SK-N-SH (cell line): ENCODE data around the gene CFHR5. TPM values are rescaled to one million over a fixed set of nuclear protein-coding genes. Genes with fewer than 3 reads are reported as not detected.

Source experiments
- CTCF ChIA-PET: fragments of 300-600, 350-600 bp; formaldehyde crosslinking; extraction: SDS; loops from one replicate; lab custom pipeline; 2021; lab: Yijun Ruan, JAX
- POLR2A ChIA-PET: fragments of 350-600 bp; sonication (Branson Sonifier 250); formaldehyde crosslinking; extraction: SDS; loops from one replicate; lab custom pipeline; 2020; ENCODE audit warnings: antibody characterized with exemption, inconsistent platforms; lab: Yijun Ruan, JAX
- DNase-seq: peaks from one replicate; pipeline ENCODE4 v3.0.0; 2012
- H2AFZ ChIP-seq: fragments of 200-600 bp; sonication (generic); 2 replicates; pipeline ENCODE4 v1.8.1; 2016; ENCODE audit warnings: antibody characterized with exemption, mild to moderate bottlenecking, low read depth
- H3F3A ChIP-seq: fragments of 200-600 bp; sonication (generic); replicated peaks from 2 replicates; pipeline ENCODE3; 2016; ENCODE audit warnings: antibody characterized with exemption, mild to moderate bottlenecking; ENCODE audit not compliant: insufficient read depth
- H3K27ac ChIP-seq, 2 experiments: fragments of 200-500 bp in 1 of 2; fragments of 200-600 bp in 1 of 2; sonication (Bioruptor generic) in 1 of 2; sonication (generic), shearing (Covaris generic) in 1 of 2; 2 replicates each; pipeline versions ENCODE4 v1.5.1 to v1.6.1; 2014 to 2016; ENCODE audit warnings: low read depth in 2 of 2, inconsistent platforms in 1 of 2, low read length in 1 of 2, mild to moderate bottlenecking in 1 of 2, mixed read lengths in 1 of 2
- H3K27me3 ChIP-seq: fragments of 200-600 bp; sonication (generic), shearing (Covaris generic); 2 replicates; pipeline ENCODE4 v1.6.1; 2016; ENCODE audit warnings: mixed run types; ENCODE audit not compliant: insufficient read depth
- H3K36me3 ChIP-seq, 2 experiments: fragments of 200-500 bp in 1 of 2; fragments of 200-600 bp in 1 of 2; sonication (Bioruptor generic) in 1 of 2; sonication (generic) in 1 of 2; replicated peaks in 1 of 2; 2 replicates each; pipeline versions ENCODE3 to v1.5.1; 2014 to 2016; ENCODE audit warnings: low read length in 1 of 2, mild to moderate bottlenecking in 1 of 2; ENCODE audit not compliant: insufficient read depth in 2 of 2, control insufficient read depth in 1 of 2
- H3K4me1 ChIP-seq, 2 experiments: fragments of 200-500 bp in 1 of 2; fragments of 200-600 bp in 1 of 2; sonication (Bioruptor generic) in 1 of 2; sonication (generic), shearing (Covaris generic) in 1 of 2; 2 replicates each; pipeline versions ENCODE4 v1.5.1 to v1.6.1; 2014 to 2016; ENCODE audit warnings: low read depth in 1 of 2, low read length in 1 of 2, mixed run types in 1 of 2; ENCODE audit not compliant: insufficient read depth in 2 of 2, control insufficient read depth in 1 of 2
- H3K4me2 ChIP-seq: fragments of 200-600 bp; sonication (generic), shearing (Covaris generic); 2 replicates; pipeline ENCODE4 v1.6.1; 2017; ENCODE audit warnings: mixed run types
- H3K4me3 ChIP-seq, 2 experiments: fragments of 200-500 bp in 1 of 2; fragments of 200-600 bp in 1 of 2; sonication (Bioruptor generic) in 1 of 2; sonication (generic), shearing (Covaris generic) in 1 of 2; 2 replicates each; pipeline versions ENCODE4 v1.5.1 to v1.8.1; 2014 to 2016; ENCODE audit warnings: low read depth in 2 of 2, inconsistent platforms in 1 of 2, low read length in 1 of 2, mild to moderate bottlenecking in 1 of 2, mixed read lengths in 1 of 2, moderate library complexity in 1 of 2
- H3K79me2 ChIP-seq: fragments of 200-600 bp; sonication (generic); 2 replicates; pipeline ENCODE4 v1.8.1; 2017; ENCODE audit warnings: mild to moderate bottlenecking; ENCODE audit not compliant: insufficient read depth
- H3K9ac ChIP-seq: fragments of 200-600 bp; sonication (generic); 2 replicates; pipeline ENCODE4 v1.6.1; 2017; ENCODE audit warnings: mixed run types
- H3K9me2 ChIP-seq: fragments of 200-600 bp; sonication (generic); 2 replicates; pipeline ENCODE4 v1.6.1; 2017; ENCODE audit warnings: mixed run types
- H3K9me3 ChIP-seq: fragments of 200-600 bp; sonication (generic); 2 replicates; pipeline ENCODE4 v1.6.1; 2017; ENCODE audit warnings: mixed run types, mild to moderate bottlenecking, moderate library complexity
- H4K20me1 ChIP-seq: fragments of 200-600 bp; sonication (generic); 2 replicates; pipeline ENCODE4 v1.6.1; 2017; ENCODE audit warnings: mild to moderate bottlenecking, mixed run types; ENCODE audit not compliant: insufficient read depth
- CHD2 ChIP-seq: fragments of 150-350 bp; IDR thresholded peaks from 2 replicates; pipeline ENCODE4 v1.6.1; 2018; ENCODE audit warnings: low read length; ENCODE audit not compliant: partially characterized antibody
- CTCF ChIP-seq: fragments of 200-600 bp; sonication (generic); IDR thresholded peaks from 2 replicates; pipeline ENCODE4 v1.6.1; 2017; ENCODE audit warnings: antibody characterized with exemption, mild to moderate bottlenecking, moderate library complexity
- EP300 ChIP-seq, 2 experiments: IDR thresholded peaks; 2 replicates each; pipeline versions ENCODE4 v1.4.0 to v1.6.1; 2012; ENCODE audit warnings: borderline replicate concordance in 1 of 2, low read depth in 1 of 2, low read length in 1 of 2
- GABPA ChIP-seq: IDR thresholded peaks from 2 replicates; pipeline ENCODE4 v1.4.0; 2012; ENCODE audit warnings: low read depth, mild to moderate bottlenecking
- IRF3 ChIP-seq: fragments of 150-350 bp; IDR thresholded peaks from 2 replicates; pipeline ENCODE4 v1.6.1; 2016; ENCODE audit warnings: mild to moderate bottlenecking, low read depth, low read length
- MXI1 ChIP-seq: IDR thresholded peaks from 2 replicates; pipeline ENCODE4 v1.6.1; 2012; ENCODE audit warnings: mild to moderate bottlenecking, low read depth, low read length, improper control_type of control experiment
- NFIC ChIP-seq: IDR thresholded peaks from 2 replicates; pipeline ENCODE4 v1.4.0; 2012; ENCODE audit warnings: borderline replicate concordance
- RAD21 ChIP-seq: IDR thresholded peaks from 2 replicates; pipeline ENCODE4 v1.6.1; 2012; ENCODE audit warnings: mild to moderate bottlenecking, low read length
- RFX5 ChIP-seq: IDR thresholded peaks from 2 replicates; pipeline ENCODE4 v1.6.1; 2012; ENCODE audit warnings: mild to moderate bottlenecking, improper control_type of control experiment, low read length
- RXRA ChIP-seq: IDR thresholded peaks from 2 replicates; pipeline ENCODE4 v1.4.0; 2012; ENCODE audit warnings: low read depth, mild to moderate bottlenecking, borderline replicate concordance
- TAF1 ChIP-seq: IDR thresholded peaks from 2 replicates; pipeline ENCODE4 v1.6.1; 2012; ENCODE audit warnings: low read depth, mild to moderate bottlenecking, low read length, moderate library complexity, borderline replicate concordance
- TCF12 ChIP-seq: IDR thresholded peaks from 2 replicates; pipeline ENCODE4 v1.4.0; 2012
- USF1 ChIP-seq: IDR thresholded peaks from 2 replicates; pipeline ENCODE4 v1.4.0; 2012; ENCODE audit warnings: low read depth, borderline replicate concordance
- USF2 ChIP-seq: fragments of 150-350 bp; IDR thresholded peaks from 2 replicates; pipeline ENCODE4 v1.6.1; 2017; ENCODE audit warnings: antibody characterized with exemption, low read length, low read depth, borderline replicate concordance
- YY1 ChIP-seq: IDR thresholded peaks from 2 replicates; pipeline ENCODE4 v1.4.0; 2012; ENCODE audit warnings: low read depth, mild to moderate bottlenecking
- ZBTB33 ChIP-seq: IDR thresholded peaks from 2 replicates; pipeline ENCODE4 v1.4.0; 2012; ENCODE audit warnings: low read depth, borderline replicate concordance
- polyA plus RNA-seq, 3 experiments: library from polyadenylated mRNA; depleted of rRNA; stranded (reverse); fragments of >200 nt; gene quantifications; 2 replicates each; pipeline ENCODE4 v1.2.3, GENCODE V29; 2012
- small RNA-seq, 7 experiments: library from RNA; depleted of rRNA; stranded (forward); fragments of <200 nt; gene quantifications; one replicate each; pipeline ENCODE3, GENCODE V24; 2012

Gene CFHR5
- polyA plus RNA-seq, 1 of the 3 experiments (the other 2 are of a cell fraction), result not detected

- Histone ChIP-seq H4K20me1 (no peaks in the 10 kb centered on the region), H3F3A (no peaks in the 10 kb centered on the region), H3K36me3 (no peaks in the 10 kb centered on the region), H3K4me1 (no peaks in the 10 kb centered on the region), H3K9me2 (no peaks in the 10 kb centered on the region), H3K4me3 (no peak overlapping the region), H3K9me3 (no peaks in the 10 kb centered on the region), H3K79me2 (no peaks in the 10 kb centered on the region), H3K27me3 (no peaks in the 10 kb centered on the region), H3K4me2 (no peak overlapping the region), H3K9ac (no peak overlapping the region), H2AFZ (no peak overlapping the region), H3K27ac (no peak overlapping the region)
- TF ChIP-seq RFX5 (no peak), CTCF (no peak), CHD2 (no peak), MXI1 (no peak), RAD21 (no peak), USF2 (no peak), USF1 (no peak), EP300 (IDR thresholded peaks at IDR 0.05; ENCODE audit: borderline replicate concordance in 1 of 2, low read depth in 1 of 2, low read length in 1 of 2) (no peak), IRF3 (no peak), ZBTB33 (no peak), NFIC (no peak), TAF1 (no peak), GABPA (no peak), RXRA (no peak), YY1 (no peak), TCF12 (no peak)
- DNase-seq, result no peak
- ChIA-PET POLR2A (no interaction called here), CTCF (interaction anchor here (0.7 kb wide), 1 partner anchor 21 kb away, joined by 3 read pairs; no protein-coding TSS in a partner anchor)
Measured at GRCh38 chr1:197049100-197049499, 71.7 kb downstream of the CFHR5 start.

Small RNA genes within 50 kb of the gene (small RNA-seq; reads per million reads assigned to genes)
- gene AL139418.1, result 0 reads per million in 7 experiments

Other genes with a start within 250 kb of the CFHR5 start
- gene CFHR3, start 202.7 kb upstream of the CFHR5 start, polyA plus RNA-seq (2012; rRNA removed), result 0.18 and 0.37 TPM in 2 replicates
- gene CFHR1, start 157.8 kb upstream of the CFHR5 start, polyA plus RNA-seq (2012; rRNA removed), result 0.23 and 0.31 TPM in 2 replicates
- gene CFHR4, start 89.5 kb upstream of the CFHR5 start, polyA plus RNA-seq (2012; rRNA removed), result 0.03 TPM in 1 of 2 replicates, not detected in the other
- not detected in 2 replicates for gene CFHR2, start 33.8 kb upstream of the CFHR5 start, polyA plus RNA-seq (2012; rRNA removed)
- gene F13B, start 89.7 kb downstream of the CFHR5 start, polyA plus RNA-seq (2012; rRNA removed), result not detected in 2 replicates
- gene ASPM, start 169.1 kb downstream of the CFHR5 start, polyA plus RNA-seq (2012; rRNA removed), result 3.0 and 3.3 TPM in 2 replicates
- gene ZBTB41, start 223.7 kb downstream of the CFHR5 start, polyA plus RNA-seq (2012; rRNA removed), result 1.1 and 1.6 TPM in 2 replicates